ENCODE results near the gene BTBD9. TPM values are rescaled to one million over a fixed set of nuclear protein-coding genes. Genes with fewer than 3 reads are reported as not detected.
A peak's percentile ranks its signal among the peaks of the same experiment; 100 is the strongest.

Gene BTBD9
- total RNA-seq, 2 experiments from 2014 or later: 6.8 to 7.0 TPM

DNA sequence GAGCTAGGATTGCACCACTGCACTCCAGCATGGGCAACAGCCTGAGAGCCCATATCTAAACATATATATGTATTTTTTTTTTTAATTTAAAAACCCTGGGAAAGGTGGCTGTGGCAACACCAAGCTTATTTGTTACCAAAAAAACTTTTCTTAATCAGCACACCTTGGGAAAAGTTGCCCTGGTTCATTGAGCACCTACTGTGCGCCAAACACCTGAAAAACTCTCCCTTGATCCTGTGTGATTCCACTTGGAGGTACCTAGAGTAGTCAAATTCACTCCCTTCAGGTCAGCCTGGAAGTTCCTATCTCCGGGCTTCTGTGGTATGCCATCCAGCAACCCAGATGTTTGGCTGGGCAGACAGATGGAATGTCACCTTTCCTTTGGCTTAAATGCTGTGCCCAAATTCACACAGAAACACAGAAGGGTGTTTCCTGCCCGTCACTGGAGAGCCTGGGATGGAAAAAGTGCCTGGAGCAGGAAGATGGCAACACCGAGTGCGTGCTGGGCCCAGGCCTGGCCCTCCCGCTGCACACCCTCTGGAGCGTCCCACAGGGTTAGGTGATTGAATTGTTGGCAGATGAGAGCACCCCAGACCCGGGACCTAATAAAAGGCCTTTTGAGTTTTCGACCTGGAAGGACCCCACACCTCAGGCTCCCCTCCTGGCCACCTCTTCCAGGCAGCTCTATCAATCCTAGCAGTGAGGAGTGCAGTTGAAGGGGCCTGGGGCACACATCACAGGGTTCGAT, 482.7 kb downstream of the BTBD9 start:
- Mint-ChIP-seq H3K27ac (no peak overlapping the region), H3K36me3 (peaks cover 17% of the 10 kb centered on the region), H3K9me3 (no peaks in the 10 kb centered on the region), H3K27me3 (no peaks in the 10 kb centered on the region), H3K4me1 (no peaks in the 10 kb centered on the region), H3K4me3 (no peak overlapping the region)
- DNase-seq: no peak

- Mint-ChIP-seq H3K4me3 (no peak overlapping the region), H3K27me3 (no peaks in the 10 kb centered on the region), H3K27ac (no peak overlapping the region), H3K9me3 (no peaks in the 10 kb centered on the region), H3K36me3 (peaks cover 13% of the 10 kb centered on the region), H3K4me1 (no peaks in the 10 kb centered on the region)
- no peak for DNase-seq
These were observed 484.0 kb downstream of the BTBD9 start for GRCh38 chr6:38155621-38156204.

- no peaks in the 10 kb centered on the region for H3K9me3 Mint-ChIP-seq
- no peak overlapping the region for H3K4me3 Mint-ChIP-seq
- H3K4me1 Mint-ChIP-seq: no peaks in the 10 kb centered on the region
- DNase-seq: no peak
- peaks cover 8% of the 10 kb centered on the region for H3K36me3 Mint-ChIP-seq
- H3K27me3 Mint-ChIP-seq: no peaks in the 10 kb centered on the region
- H3K27ac Mint-ChIP-seq: peak overlapping the region; percentile 69
These were observed 484.6 kb downstream of the BTBD9 start for GRCh38 chr6:38155144-38155543.

GRCh38 chr6:38154731-38155130, 485.0 kb downstream of the BTBD9 start:
- DNase-seq: no peak
- Mint-ChIP-seq H3K27ac (peak overlapping the region; percentile 69), H3K27me3 (no peaks in the 10 kb centered on the region), H3K4me1 (no peaks in the 10 kb centered on the region), H3K36me3 (peaks cover 7% of the 10 kb centered on the region), H3K9me3 (no peaks in the 10 kb centered on the region), H3K4me3 (no peak overlapping the region)

DNA sequence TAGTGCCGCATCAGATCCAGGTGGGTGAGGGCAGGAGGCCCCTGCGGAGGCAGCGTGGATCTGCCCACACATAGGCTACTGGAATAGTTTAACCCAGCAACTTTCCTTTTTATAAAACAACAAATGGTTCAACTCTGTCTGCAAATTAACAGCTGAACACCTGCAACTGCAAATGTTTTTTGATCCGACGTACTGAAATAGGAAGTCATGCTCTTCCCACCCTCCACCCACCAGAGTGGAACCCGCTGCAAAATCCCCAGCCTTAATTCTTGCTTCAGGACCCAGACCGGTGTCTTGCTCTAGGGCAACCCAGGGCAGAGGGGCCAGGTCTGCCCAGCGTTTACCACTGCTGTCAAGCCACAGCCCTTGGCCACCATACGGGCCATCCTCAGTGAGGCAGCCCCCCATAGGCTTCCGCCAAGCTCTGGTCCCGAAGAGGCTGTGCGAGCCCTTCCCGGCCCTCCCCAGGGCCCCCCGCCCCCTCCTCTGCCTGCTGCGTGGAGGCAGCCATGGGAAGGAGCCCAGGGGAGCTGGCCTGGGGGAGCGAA, 485.9 kb downstream of the BTBD9 start:
- Mint-ChIP-seq H3K36me3 (peaks cover 4% of the 10 kb centered on the region), H3K4me1 (no peaks in the 10 kb centered on the region), H3K27me3 (no peaks in the 10 kb centered on the region), H3K27ac (no peak overlapping the region), H3K4me3 (no peak overlapping the region), H3K9me3 (no peaks in the 10 kb centered on the region)
- DNase-seq: no peak

DNA sequence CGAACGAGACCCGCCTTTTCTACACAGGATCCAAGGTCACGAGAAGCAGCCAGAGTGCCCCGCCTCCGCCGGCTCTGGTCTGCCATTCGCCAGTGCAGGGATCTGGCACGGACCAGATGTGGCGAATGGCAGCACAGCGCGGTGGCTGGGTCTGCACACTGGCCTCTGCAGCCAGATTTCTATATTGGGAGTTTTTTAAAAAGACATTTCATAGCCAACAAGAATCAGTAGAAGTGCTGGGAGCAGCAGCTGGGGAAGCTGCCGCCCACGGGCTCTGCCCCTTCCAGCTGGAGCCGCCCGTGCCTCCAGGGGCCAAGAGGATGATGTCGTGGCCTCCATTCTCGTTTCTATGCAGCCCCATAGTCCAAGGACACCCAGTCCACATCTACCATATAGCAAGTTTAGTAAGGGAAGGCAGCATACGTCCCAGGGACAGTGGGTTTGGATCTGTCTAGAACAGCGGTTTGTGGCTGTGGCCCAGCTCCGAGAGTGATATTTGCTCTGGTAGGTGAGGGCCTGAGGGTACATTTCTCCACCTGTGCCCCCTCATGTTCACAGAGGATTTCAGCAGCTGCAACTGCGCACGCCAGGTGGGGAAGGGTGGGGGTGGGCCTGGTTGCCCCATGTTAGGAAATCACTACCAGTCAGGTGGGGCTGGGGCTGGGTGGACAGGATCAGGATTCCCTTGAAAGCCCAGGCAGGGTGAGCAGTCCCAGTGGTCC, 486.5 kb downstream of the BTBD9 start:
- no peak overlapping the region for H3K27ac Mint-ChIP-seq
- H3K9me3 Mint-ChIP-seq: no peaks in the 10 kb centered on the region
- peaks cover 1% of the 10 kb centered on the region for H3K36me3 Mint-ChIP-seq
- no peak for DNase-seq
- H3K4me1 Mint-ChIP-seq: no peaks in the 10 kb centered on the region
- H3K4me3 Mint-ChIP-seq: no peak overlapping the region
- H3K27me3 Mint-ChIP-seq: no peaks in the 10 kb centered on the region

GRCh38 chr6:38152620-38153019, 487.1 kb downstream of the BTBD9 start:
- DNase-seq: no peak
- H3K27me3 Mint-ChIP-seq: no peaks in the 10 kb centered on the region
- peaks cover 2% of the 10 kb centered on the region for H3K4me1 Mint-ChIP-seq
- no peak overlapping the region for H3K27ac Mint-ChIP-seq
- H3K4me3 Mint-ChIP-seq: no peak overlapping the region
- H3K9me3 Mint-ChIP-seq: no peaks in the 10 kb centered on the region
- H3K36me3 Mint-ChIP-seq: peaks cover 1% of the 10 kb centered on the region

GRCh38 chr6:38151580-38152500, 487.9 kb downstream of the BTBD9 start:
- Mint-ChIP-seq H3K4me3 (no peak overlapping the region), H3K36me3 (no peaks in the 10 kb centered on the region)

DNA sequence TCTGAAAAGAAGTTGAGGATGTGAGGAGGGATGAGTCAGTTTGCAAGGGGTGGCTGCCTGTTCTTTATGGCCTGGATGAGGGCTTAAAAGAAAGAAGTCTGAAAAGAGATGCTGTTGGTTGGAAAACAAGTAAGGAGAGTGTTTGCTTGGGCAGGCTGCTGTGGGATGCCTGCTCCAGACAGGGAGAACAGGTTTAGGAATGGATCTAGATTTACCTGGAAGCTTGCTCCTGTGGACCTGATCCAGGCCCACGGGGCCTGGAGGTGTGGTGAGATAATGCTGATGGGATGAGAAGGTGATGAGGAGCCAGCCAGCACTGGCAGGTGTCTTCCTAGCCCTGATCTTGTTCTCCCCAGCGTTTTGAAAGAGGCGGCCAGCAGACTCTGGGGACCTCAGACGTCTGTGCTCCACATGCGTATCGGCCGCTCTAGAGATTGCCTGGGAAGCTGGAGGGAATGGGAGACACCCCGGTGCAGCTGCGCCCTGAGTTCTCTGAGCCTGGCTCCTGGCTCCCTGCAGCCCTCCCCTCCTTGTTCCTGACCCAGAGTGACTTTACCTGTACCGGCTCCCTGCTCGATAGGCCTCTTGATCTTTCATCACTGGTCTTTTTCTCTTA, 488.9 kb downstream of the BTBD9 start:
- Mint-ChIP-seq H3K36me3 (peaks cover 3% of the 10 kb centered on the region), H3K27ac (no peak overlapping the region), H3K4me3 (no peak overlapping the region), H3K4me1 (peaks cover 2% of the 10 kb centered on the region), H3K9me3 (no peaks in the 10 kb centered on the region), H3K27me3 (no peaks in the 10 kb centered on the region)
- DNase-seq: no peak

More at GRCh38 chr6:38151580-38152500, 487.9 kb downstream of the BTBD9 start:
- peaks cover 2% of the 10 kb centered on the region for H3K4me1 Mint-ChIP-seq
- no peaks in the 10 kb centered on the region for H3K9me3 Mint-ChIP-seq
- no peaks in the 10 kb centered on the region for H3K27me3 Mint-ChIP-seq
- no peak for DNase-seq
- no peak overlapping the region for H3K27ac Mint-ChIP-seq

- no peak overlapping the region for H3K4me3 Mint-ChIP-seq
- no peaks in the 10 kb centered on the region for H3K9me3 Mint-ChIP-seq
- peaks cover 2% of the 10 kb centered on the region for H3K4me1 Mint-ChIP-seq
- H3K27ac Mint-ChIP-seq: no peak overlapping the region
- peaks cover 4% of the 10 kb centered on the region for H3K36me3 Mint-ChIP-seq
- DNase-seq: no peak
- no peaks in the 10 kb centered on the region for H3K27me3 Mint-ChIP-seq
These were observed 489.7 kb downstream of the BTBD9 start for GRCh38 chr6:38150021-38150420.

GRCh38 chr6:38149531-38149930, 490.2 kb downstream of the BTBD9 start:
- Mint-ChIP-seq H3K4me3 (no peak overlapping the region), H3K27me3 (no peaks in the 10 kb centered on the region), H3K4me1 (peaks cover 2% of the 10 kb centered on the region), H3K9me3 (no peaks in the 10 kb centered on the region), H3K36me3 (peaks cover 4% of the 10 kb centered on the region), H3K27ac (no peak overlapping the region)
- no peak for DNase-seq

DNA sequence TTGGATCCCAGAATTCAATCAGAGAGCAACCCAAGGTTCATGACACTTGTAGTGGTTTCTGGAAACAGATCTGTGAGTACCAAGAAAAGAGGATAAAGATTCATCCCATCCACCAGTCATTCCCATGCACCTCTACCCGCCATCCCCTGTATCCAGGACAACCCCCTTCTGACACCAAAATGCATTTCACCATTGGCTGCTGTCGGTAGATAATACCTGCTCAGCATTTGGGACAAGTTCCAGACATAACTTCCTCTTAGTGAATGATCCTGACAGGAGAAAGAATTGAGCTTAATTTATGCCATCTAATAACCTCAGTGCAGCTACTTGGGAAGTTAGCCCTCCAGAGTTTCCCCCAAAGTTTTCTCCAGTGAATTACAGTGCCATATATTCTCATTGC, 491.1 kb downstream of the BTBD9 start:
- peaks cover 4% of the 10 kb centered on the region for H3K36me3 Mint-ChIP-seq
- no peaks in the 10 kb centered on the region for H3K27me3 Mint-ChIP-seq
- no peak for DNase-seq
- H3K27ac Mint-ChIP-seq: no peak overlapping the region
- H3K4me3 Mint-ChIP-seq: no peak overlapping the region
- no peaks in the 10 kb centered on the region for H3K9me3 Mint-ChIP-seq
- H3K4me1 Mint-ChIP-seq: peaks cover 2% of the 10 kb centered on the region

DNA sequence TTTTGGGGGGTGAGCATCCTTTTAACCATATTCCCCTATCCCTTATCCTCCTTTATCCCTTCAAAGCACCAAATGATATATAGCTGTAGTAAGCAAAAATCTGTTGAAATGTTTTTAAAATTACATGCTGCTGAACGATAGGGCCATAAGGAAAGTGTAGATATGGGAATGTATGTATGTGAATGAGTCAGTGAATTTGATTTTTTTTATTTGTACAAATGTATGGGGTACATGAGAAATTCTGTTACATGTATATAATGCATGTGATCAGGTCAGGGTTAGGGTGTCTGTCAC, 493.0 kb downstream of the BTBD9 start:
- peaks cover 2% of the 10 kb centered on the region for H3K4me1 Mint-ChIP-seq
- no peak overlapping the region for H3K4me3 Mint-ChIP-seq
- no peaks in the 10 kb centered on the region for H3K9me3 Mint-ChIP-seq
- no peak overlapping the region for H3K27ac Mint-ChIP-seq
- peaks cover 5% of the 10 kb centered on the region for H3K36me3 Mint-ChIP-seq
- DNase-seq: no peak
- H3K27me3 Mint-ChIP-seq: no peaks in the 10 kb centered on the region

GRCh38 chr6:38146021-38146733, 493.6 kb downstream of the BTBD9 start:
- no peaks in the 10 kb centered on the region for H3K9me3 Mint-ChIP-seq
- no peaks in the 10 kb centered on the region for H3K27me3 Mint-ChIP-seq
- H3K27ac Mint-ChIP-seq: no peak overlapping the region
- no peak overlapping the region for H3K4me3 Mint-ChIP-seq
- H3K36me3 Mint-ChIP-seq: peaks cover 5% of the 10 kb centered on the region
- peaks cover 2% of the 10 kb centered on the region for H3K4me1 Mint-ChIP-seq
- no peak for DNase-seq
